SH-SY5Y (cell line): ENCODE data around the gene MYH9.
A peak's percentile ranks its signal among the peaks of the same experiment; 100 is the strongest.

Experiments
- GATA2 ChIP-seq: IDR thresholded peaks from 2 replicates; pipeline ENCODE4 v1.6.1; 2011; ENCODE audit warnings: mild to moderate bottlenecking, low read depth, low read length
- GATA3 ChIP-seq: IDR thresholded peaks from 2 replicates; pipeline ENCODE4 v1.6.1; 2011; ENCODE audit warnings: low read depth, mild to moderate bottlenecking, low read length, moderate library complexity

The MYH9 gene

DNA sequence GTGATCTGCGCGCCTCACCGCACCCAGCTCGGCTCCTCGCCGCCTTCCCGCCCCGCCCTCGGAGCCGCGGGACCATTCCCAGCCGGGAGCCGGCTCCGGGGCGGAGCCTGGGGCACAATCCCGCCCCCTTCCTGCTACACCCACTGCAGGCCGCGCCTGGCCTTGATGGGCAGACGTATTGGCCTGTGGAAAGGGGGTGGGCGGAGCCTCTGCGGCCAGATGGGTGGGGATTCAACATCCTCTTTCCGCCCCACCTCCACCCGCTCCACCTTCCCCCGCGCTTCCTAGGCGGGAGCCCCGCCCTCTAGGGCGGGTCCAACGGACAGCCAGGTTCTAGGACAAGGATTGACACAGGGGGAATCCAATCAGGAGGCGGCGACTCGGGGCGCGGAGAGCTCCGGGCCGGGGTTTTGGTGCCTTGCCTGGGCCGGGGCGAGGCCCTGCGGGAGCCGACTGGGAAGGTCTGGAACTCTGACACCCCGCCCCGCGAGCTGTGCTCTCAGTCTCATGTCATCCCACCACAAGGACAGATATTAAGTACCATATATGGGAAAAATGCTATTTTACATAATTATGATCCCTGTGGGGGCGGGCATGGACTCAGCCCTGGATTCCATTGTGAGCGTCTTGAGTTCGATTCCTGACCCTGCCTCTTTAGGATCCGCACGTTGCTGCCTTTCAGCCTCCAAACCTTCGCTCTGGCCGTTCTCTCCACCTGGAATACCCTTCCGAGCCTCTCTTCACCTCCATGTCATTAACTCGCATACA lies at the start of gene MYH9:
Gene MYH9 (minus strand): TSS at position 9 of the 768 bp plus-strand sequence. CDS start 38,731 bp downstream, outside the sequence.
- TF ChIP-seq GATA2 (no peak), GATA3 (no peak)

DNA sequence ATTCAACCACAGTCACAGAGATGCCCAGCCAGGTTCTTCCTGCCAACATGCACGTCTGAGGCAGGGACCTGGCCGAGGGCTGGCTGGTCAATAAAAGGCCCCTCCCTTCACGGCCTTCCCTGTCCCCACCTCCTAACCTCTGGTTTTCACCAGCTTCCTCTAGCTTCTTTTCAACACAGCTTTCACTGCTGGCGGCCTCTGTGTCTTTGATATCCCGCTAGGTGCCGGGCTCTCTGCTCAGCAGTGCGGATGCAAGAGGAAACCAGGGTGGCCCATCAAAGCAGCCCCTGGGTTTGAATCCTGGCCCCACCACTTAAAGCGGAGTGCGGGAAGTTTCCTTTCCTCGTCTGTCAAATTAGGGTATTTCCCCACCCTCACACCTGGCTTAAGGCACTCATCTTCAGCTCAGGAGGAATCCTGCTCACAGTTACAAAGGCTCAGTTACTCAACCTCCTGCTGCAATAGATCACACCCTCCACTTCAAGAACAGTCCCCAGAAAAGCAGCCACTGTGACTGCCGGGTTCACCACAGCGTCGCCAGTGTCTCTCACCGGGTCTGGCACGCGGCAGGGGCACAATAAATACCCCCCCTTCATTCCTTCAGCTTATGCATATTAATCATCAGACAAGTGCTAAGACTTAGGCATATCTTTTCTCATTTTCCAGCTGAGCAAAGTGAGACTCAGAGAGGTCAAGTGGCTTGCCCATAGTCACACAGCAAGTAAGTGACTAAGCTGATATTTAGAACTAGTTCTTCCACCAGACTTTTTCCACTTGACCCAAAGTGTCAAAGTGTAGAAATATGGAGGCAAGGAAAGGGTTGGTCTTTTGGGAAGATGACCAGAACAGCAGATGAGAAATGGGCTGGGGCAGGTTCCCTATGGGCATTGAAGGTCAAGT lies 48.0 kb upstream of the MYH9 start:
- TF ChIP-seq GATA2 (no peak), GATA3 (no peak)

DNA sequence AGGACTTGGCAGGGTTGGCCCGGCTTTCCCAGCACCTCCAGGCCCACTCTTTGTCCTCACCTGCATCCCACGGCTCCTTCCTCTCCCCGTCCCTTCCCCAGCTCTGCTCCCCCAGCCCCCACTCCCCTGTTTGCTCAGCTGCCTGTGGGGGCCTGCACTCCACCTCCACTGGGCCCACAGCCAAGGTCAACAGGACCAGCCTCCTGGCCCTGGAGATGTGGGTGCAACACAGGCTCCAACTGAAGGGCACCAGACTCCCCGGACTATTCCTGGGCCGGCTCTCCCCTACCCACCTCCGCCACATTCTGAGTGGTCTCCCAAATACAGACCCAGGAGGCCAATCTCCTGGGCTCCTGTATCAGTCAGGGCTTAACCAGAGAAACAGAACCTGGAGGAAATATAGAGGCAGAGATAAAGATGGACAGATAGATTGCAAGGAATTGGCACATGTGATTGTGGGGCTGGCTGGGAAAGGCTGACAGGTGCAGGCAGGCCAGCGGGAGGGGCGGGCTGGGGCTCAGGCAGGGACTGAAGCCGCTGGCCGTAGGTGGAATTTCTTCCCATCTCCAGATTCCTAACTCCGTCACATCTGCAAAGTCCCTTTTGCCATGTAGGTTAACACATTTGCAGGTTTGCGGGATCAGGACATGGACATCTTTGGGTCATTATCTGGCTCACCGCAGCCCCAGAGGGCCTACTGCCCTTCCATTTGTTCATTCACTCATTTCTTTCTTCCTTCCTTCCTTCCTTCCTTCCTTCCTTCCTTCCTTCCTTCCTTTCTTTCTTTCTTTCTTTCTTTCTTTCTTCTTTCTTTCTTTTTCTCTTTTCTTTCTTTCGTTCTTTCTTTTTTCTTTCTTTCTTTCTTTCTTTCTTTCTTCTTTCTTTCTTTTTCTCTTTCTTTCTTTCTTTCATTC lies 45.8 kb upstream of the MYH9 start:
- peak; percentile 42; the same call in 1 of the 2 replicates for TF ChIP-seq GATA2
- no peak for TF ChIP-seq GATA3

DNA sequence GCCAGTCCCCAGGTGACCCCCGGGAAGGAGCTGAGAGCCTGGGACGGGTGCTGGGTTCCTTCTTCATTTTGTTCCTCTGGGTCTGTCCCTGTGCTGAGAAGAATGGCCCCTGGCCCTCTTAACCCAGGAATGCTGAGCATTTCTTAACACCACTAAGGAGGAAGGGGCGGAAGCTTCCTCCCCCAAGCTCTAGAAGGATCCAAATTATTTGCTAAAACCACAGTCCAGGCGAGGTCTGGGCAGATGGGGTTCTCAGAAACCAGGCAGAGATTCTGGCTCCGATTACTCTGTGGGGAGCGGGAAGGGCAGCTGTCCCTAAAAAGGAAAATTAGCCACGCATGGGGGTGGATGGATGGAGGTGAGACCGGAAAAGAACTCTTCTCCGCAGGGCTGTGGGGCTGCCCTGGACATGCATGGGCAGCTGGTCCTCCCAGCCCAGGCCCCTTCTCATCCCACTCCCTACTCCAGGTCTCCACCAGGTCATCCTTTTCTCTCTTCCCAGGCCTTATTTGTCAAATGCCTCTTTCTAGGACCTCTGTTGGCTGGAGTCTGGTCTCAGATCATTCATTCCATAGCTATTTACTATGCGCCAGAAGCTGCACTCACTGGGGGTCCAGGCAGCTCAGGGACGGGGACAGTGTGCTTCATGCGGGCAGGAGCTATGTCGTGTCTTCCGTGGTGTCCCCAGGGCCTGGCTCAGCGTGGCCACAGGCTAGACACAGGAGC lies 45.0 kb upstream of the MYH9 start:
- peak; percentile 39; the same call in 1 of the 2 replicates for TF ChIP-seq GATA2
- no peak for TF ChIP-seq GATA3

DNA sequence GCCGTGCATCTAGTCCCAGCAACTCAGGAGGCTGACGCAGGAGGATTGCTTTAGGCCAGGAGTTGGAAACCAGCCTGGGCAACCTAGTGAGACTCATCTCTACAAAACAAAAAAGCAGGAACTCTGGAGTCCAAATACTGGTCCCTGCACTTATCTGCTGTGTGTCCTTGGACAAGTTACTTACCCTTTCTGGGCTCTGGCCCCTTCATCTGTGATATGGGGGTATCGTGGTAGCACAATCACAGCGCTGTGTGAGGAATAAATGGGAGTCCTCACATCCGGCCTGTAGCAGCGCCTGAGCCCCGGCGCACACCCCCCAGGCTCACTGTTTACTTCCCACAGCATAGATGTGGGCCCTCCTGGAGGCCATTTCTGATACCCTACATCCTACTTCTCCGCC lies 44.2 kb upstream of the MYH9 start:
- TF ChIP-seq GATA3: no peak
- TF ChIP-seq GATA2: no peak

DNA sequence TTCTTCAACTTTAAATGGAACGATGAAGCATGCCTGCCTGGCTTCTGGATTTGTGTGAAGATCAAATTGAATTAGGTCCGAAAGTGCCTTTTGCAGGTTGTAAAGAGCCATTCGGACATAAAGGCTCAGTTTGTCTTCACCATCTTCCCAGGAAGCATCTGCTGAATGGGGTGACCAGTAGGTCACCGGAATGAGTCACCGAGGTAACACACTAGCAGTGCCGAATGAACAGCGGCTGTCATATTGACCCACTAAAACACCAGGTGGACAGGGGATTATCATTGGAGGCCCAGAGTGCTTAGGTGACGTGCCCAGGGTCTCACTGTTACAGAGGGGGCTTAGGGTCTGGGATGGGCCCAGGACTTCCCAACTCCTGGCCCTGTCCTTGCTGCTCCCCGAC lies 43.1 kb upstream of the MYH9 start:
- TF ChIP-seq GATA2 (no peak), GATA3 (no peak)

DNA sequence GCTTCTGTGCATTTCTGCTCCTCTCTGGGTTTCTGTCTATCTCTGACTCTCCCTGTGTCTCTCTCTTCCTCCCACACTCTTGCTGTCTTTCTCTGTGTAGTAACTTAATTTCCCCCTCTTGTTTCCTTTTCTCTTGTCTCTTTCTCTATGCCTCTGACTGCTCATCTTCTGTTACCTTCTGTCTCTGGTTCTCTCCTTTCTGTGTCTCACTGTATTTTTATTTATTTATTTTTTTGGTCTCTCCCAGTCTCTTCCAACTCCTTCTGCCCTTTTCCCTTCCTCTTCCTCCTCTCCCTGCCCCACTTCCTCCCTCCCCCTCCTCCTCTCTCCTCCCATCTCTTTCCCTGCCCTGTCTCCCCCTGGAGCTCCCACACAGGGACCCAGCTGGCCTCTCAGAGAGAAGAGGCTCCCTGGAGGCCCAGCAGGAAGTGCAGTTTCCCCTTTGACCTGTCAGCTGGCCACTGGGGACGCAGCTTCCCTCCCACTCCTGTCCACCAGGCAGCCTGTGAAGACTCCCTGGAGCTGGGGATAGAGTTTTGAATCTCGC lies 38.3 kb upstream of the MYH9 start:
- TF ChIP-seq GATA3 (no peak), GATA2 (no peak)

DNA sequence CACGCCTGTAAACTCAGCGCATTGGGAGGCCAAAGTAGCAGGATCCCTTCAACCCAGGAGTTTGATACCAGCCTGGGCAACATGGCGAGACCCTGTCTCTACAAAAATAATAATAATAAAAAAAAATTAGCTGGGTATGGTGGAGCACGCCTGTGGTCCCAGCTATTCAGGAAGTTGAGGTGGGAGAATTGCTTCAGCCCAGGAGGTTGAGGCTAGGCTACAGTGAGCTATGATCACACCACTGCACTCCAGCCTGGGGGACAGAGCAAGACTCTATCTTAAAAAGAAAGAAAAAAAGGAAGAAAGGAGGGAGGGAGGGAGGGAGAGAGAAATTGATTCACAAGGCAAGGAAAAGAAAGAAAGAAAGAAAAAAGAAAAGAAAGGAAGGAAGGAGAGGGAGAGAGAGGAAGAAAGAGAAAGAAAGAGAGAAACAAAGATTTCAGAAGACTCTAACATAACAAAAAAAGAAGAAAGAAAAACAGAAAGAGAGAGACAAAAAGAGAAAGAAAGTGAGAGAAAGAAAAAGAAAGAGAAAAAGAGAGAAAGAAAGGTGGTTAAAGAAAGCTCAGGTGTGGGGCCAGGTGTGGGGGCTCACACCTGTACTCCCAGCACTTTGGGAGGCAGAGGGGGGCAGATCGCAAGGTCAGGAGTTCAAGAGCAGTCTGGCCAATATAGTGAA lies 37.3 kb upstream of the MYH9 start:
- TF ChIP-seq GATA3: no peak
- TF ChIP-seq GATA2: no peak

DNA sequence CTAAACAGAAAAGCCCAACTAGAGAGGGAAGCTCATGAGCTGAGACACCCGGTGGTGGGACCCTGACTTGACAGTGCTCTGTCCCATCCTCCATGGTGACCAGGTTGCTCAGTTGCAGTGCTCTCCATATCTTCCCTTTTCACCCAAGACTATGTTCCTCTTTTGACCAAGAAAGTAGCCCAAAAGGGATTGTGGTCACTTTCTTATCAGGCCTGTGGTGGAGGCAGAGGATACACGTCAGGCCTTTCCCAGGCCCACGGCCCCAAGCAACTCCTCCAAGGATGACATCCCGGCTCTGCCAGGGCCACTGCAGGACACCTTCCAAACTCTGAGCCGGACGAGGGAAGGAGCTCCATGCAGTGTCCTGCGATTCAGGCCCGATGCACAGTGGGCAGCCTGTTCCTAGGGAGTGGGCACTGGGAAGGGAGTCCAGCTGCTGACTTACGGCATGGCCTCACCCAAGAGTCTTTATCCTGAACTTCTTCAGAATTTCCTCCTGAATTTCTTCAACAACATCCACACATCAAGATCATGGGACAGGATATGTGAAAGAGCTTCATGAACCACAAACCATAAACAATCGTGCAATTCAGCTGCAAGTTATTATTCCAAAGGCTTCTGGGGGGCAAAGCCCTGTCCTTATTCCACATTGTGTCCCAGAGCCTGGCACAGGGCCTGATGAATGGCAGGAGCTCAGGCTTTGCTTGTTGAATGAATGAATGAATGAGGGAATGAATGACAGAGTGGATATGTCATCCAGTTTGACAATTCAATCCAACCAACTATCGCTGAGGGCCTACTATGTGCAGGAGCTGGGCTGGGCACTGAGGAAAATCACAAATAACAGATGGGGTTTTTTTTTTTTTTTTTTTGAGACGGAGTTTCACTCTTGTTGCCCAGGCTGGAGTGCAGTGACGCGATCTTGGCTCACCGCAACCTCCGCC lies 36.0 kb upstream of the MYH9 start:
- no peak for TF ChIP-seq GATA3
- TF ChIP-seq GATA2: no peak

DNA sequence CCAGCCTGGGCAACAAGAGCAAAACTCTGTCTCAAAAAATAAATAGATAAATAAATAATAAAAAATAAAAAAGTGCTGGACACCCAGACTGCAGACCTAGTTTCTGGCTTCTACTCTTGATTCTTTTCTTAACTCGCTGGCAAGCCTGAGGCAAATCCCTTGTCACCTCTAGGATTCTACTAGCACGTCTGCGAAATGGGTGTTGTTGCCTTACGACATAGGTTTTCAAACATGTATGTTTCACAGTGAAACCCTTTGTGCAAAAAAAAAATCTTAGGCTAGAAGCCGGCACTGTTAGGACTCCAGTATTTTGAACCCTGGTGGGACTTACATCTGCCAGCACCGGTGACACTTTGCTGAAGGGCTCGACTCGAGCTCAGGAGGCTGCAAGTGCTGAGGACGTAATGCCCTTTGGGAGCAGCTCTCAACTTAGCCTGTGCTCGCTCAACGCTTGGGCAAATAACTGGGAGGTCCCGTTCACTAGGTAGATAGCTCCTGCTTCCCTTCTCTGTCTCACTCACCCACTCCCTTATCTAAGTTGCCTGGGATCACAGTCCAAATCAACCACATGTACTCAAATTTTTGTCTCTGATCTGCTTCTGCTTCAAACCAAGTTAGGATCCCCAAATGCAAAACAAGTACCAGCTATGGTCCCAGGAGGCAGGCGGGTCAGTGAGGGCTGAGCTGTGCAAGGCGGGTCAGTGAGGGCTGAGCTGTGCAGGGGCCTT lies 34.7 kb upstream of the MYH9 start:
- TF ChIP-seq GATA2: no peak
- no peak for TF ChIP-seq GATA3
